ENCODE data around the gene ATG16L2. TPM values are rescaled to one million over a fixed set of nuclear protein-coding genes. Genes with fewer than 3 reads are reported as not detected.
A peak's percentile ranks its signal among the peaks of the same experiment; 100 is the strongest.

The ATG16L2 gene, protein sequence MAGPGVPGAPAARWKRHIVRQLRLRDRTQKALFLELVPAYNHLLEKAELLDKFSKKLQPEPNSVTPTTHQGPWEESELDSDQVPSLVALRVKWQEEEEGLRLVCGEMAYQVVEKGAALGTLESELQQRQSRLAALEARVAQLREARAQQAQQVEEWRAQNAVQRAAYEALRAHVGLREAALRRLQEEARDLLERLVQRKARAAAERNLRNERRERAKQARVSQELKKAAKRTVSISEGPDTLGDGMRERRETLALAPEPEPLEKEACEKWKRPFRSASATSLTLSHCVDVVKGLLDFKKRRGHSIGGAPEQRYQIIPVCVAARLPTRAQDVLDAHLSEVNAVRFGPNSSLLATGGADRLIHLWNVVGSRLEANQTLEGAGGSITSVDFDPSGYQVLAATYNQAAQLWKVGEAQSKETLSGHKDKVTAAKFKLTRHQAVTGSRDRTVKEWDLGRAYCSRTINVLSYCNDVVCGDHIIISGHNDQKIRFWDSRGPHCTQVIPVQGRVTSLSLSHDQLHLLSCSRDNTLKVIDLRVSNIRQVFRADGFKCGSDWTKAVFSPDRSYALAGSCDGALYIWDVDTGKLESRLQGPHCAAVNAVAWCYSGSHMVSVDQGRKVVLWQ
- total RNA-seq, result 100 to 1,000 TPM; 103 to 168 TPM

DNA sequence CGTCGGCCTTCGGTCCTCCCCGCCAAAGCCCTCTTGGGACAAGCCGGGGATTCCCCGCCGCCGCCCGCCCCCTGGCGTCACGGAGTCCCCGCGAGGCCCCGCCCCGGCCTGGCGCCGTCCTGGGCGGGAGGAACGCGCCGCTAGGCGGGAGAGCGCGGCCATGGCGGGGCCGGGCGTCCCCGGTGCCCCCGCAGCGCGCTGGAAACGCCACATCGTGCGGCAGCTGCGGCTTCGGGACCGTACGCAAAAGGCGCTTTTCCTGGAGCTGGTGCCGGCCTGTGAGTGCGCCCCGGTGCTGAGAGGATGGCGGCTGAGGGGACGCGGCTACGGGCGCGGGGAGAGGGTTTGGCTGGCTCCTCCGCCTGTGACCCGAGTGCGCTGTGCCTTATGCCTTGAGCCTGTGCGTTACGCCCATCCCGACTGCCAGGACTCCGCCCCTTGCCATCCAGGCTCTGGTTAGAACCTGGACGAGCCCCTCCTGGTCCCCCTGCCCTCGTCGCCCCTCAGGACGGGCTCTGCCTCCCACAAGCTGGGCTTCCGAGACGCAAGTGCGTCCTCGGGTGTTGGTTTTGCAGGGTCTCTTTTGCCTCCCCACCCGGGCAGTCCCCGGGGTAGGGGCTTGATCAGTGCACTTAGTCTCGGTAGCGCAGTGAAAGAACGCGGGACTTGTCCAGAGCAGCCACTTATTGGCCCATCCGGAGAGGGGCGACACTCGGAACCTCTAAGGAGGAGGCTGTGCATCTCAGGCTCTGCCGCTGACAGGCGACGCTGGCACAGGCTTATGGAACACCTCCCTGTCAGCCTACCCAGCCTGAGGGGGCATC, at the start of gene ATG16L2:
TSS of gene ATG16L2 (plus strand) at position 126 of the 824 bp plus-strand sequence. CDS start at position 161, 35 bp downstream.
- DNase-seq (peak; percentile 92), ATAC-seq (peak; percentile 75)
- Mint-ChIP-seq H3K4me1 (peaks cover 52% of the 10 kb centered on the region), H3K27me3 (no peaks in the 10 kb centered on the region), H3K4me3 (peak within 1 kb of the TSS; percentile 100), H3K36me3 (peaks cover 57% of the 10 kb centered on the region), H3K27ac (peak within 1 kb of the TSS; percentile 99), H3K9me3 (ENCODE audit: low read depth) (no peaks in the 10 kb centered on the region)
- CTCF ChIA-PET, result interaction anchor here (1.5 to 5.9 kb wide), 6 partner anchors 13 to 364 kb away, joined by 6 to 61 read pairs (median 8); partner anchors contain the start of gene STARD10

DNA sequence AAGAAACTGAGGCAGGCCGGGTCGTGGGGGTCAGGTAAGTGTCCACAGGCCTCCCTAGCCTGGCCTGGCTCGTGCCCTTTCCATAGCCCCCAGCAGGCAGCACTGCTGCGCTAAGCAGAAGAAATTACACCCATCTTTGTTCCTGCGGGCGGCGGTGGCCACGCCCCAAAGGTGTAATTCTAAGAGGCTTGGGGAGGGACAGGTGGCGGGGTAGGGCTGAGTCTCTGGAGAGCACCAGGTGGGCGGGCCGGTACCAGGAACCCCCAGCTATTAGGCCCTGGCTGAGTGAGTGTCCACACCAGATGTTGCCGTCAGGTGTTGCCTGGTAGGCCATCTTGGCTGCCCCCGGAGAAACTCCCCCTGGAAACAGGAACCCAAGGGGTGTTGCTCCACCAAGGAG, 49.7 kb upstream of the ATG16L2 start:
- Mint-ChIP-seq H3K4me1 (peaks cover 15% of the 10 kb centered on the region), H3K9me3 (ENCODE audit: low read depth) (no peaks in the 10 kb centered on the region), H3K27me3 (no peaks in the 10 kb centered on the region), H3K4me3 (no peak overlapping the region), H3K27ac (no peak overlapping the region), H3K36me3 (no peaks in the 10 kb centered on the region)
- DNase-seq (no peak), ATAC-seq (no peak)
- CTCF ChIA-PET, result interaction anchor here (1.9 kb wide), 1 partner anchor 13 kb away, joined by 4 read pairs; no protein-coding TSS in a partner anchor

DNA sequence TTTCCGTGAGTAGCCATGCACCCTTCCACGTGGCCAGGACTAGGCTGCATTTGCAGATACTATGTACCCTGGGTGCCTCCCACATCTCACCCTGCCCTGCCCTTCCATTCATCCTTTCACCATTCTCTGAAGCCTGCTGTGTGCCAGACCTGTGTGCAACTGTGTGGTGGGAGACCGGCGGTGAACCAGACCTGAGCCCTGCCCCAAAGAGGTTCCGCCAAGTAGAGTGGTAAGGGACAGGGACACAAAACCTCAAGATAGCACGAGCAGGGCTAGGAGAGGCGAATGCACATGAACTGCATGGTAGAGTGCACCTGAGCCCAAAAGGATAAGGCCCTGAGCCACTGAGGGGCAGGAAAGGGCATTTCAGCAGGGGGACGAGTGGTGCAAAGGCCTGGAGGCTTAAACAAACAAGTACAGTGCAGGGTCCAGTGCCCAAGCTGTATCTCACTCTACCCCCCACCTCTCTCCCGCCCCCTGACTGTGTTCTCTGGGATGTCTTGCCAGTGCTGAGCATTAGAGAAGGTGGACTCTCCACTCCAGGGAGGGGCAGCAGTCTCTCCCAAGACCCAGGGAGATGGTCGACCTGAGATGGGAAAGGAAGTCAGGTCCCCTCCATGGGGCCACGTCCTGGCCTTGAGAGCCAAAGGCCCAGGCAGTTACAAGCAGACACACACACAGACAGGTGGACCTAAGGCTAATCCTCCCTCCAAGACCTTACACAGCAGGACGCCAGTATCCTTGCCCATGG, 47.9 kb upstream of the ATG16L2 start:
- CTCF ChIA-PET, result interaction anchor here (1.0 to 1.9 kb wide), 3 partner anchors 11 to 41 kb away, joined by 4 to 5 read pairs (median 4); no protein-coding TSS in a partner anchor
- H3K4me1 Mint-ChIP-seq, result peaks cover 15% of the 10 kb centered on the region
- H3K9me3 Mint-ChIP-seq (ENCODE audit: low read depth), result no peaks in the 10 kb centered on the region
- no peak overlapping the region for H3K4me3 Mint-ChIP-seq
- no peak for ATAC-seq
- no peak overlapping the region for H3K27ac Mint-ChIP-seq
- no peaks in the 10 kb centered on the region for H3K36me3 Mint-ChIP-seq
- DNase-seq, result no peak
- H3K27me3 Mint-ChIP-seq, result no peaks in the 10 kb centered on the region

DNA sequence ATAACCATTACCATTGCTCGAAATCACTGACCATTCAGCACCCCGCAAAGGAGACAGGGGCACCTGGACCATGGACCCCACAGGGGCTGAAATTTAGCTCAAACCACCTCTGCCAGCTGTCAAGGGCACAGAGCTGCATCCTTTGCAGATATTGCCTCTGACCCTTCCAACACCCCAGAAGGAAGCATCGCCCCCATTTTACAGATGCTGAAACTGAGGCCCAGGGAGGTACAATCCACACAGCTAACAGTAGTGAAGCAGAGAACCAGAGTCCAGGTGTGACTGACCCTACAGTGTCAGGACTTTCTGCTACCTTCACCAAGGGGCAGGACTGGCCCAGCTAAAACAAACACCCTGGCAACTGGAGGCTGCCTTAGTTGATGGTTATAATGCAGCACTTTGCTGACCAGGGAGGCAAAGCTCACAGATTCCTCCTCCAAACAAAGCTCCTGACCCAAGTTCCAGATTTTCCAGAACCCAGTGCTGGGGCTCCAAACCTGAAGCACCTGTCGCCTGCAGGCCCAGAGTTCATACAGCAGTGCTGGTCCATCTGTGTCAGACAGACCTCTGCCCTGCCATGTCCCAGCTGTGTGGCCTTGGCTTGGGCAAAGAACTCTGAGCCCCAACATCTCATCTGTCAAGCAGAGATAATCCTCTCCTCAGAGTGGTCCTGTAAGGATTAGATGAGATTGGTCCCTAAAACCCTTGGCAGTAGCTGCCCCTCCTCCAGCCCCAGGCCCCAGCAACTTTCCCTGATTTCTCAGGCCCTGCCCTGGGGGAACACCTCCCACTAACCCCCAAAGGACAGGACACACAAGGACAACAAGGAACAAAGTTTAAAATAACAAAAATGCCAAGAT, 46.8 kb upstream of the ATG16L2 start:
- Mint-ChIP-seq H3K4me1 (peaks cover 12% of the 10 kb centered on the region), H3K27me3 (no peaks in the 10 kb centered on the region), H3K9me3 (ENCODE audit: low read depth) (no peaks in the 10 kb centered on the region), H3K4me3 (no peak overlapping the region), H3K36me3 (no peaks in the 10 kb centered on the region), H3K27ac (no peak overlapping the region)
- CTCF ChIA-PET, result interaction anchor here (1.0 to 1.6 kb wide), 5 partner anchors 14 to 83 kb away, joined by 3 to 6 read pairs (median 3); no protein-coding TSS in a partner anchor
- no peak for ATAC-seq
- no peak for DNase-seq

DNA sequence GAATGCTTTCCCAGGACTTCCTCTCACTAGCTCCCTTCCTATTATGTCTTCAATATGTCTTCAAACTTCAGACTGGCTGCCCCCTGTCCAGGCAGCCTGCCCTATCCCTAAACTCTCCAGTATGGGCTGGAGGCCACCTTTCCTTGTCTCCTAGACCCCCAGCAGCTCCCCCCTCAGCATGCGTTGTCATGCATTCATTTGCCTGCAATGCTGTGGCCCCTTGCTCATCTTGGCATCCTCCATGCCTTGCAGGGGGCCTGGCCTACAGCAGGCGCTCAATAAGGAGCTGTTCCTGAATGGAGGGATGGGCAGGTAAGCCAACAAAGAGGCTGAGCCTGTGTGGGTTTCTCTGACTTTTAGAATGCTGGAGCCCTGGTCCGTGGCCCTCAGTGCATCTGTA, 45.6 kb upstream of the ATG16L2 start:
- CTCF ChIA-PET, result interaction anchor here (0.7 to 1.6 kb wide), 6 partner anchors 10 to 62 kb away, joined by 3 to 6 read pairs (median 3); no protein-coding TSS in a partner anchor
- H3K36me3 Mint-ChIP-seq, result no peaks in the 10 kb centered on the region
- H3K4me1 Mint-ChIP-seq, result peaks cover 2% of the 10 kb centered on the region
- DNase-seq, result no peak
- H3K9me3 Mint-ChIP-seq (ENCODE audit: low read depth), result no peaks in the 10 kb centered on the region
- no peak overlapping the region for H3K4me3 Mint-ChIP-seq
- no peaks in the 10 kb centered on the region for H3K27me3 Mint-ChIP-seq
- ATAC-seq, result no peak
- H3K27ac Mint-ChIP-seq, result no peak overlapping the region

DNA sequence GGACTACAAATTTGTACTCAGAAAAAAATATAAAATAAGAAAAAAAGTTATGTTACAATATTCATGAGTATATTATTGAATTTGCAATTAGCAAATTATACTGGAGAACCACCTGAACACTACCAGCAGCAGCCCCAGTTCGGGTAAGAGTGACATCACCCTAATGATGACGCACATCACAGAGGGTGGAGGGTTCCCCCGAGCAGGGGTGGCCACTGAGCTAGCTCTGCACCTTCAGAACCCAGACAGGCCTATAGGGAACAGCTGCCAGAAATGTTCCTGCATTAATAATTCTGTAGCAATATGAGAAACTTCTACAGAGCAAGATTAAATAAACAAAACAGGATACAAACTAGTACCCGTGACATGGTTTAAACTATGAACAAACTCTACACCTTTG, 44.5 kb upstream of the ATG16L2 start:
- CTCF ChIA-PET, result interaction anchor here (1.1 to 1.9 kb wide), 4 partner anchors 9 to 45 kb away, joined by 3 to 5 read pairs (median 4); partner anchors contain the start of gene STARD10
- Mint-ChIP-seq H3K4me1 (no peaks in the 10 kb centered on the region), H3K9me3 (ENCODE audit: low read depth) (no peaks in the 10 kb centered on the region), H3K27ac (no peak overlapping the region), H3K4me3 (no peak overlapping the region), H3K27me3 (no peaks in the 10 kb centered on the region), H3K36me3 (no peaks in the 10 kb centered on the region)
- DNase-seq (no peak), ATAC-seq (no peak)

DNA sequence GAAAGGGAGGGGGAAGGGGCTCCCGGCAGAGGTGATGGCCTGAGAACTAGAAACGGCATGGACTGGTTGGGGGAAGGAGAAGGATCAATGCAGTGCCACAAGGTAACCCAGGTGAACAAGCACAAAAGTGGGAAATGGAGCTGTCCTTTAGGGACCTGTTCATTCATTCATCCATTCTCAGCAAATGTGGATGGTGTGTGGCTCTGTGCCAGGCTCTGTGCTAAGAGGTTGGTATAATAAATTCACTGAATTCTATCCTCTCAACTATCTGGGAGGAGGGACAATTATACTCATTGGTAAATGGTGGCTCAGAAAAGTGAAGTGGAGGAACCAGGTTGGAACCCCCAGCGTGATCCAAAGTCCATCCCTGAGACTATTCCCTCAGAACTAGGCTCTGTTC, 43.4 kb upstream of the ATG16L2 start:
- no peak for DNase-seq
- Mint-ChIP-seq H3K27me3 (no peaks in the 10 kb centered on the region), H3K4me1 (no peaks in the 10 kb centered on the region), H3K27ac (no peak overlapping the region), H3K36me3 (no peaks in the 10 kb centered on the region), H3K9me3 (ENCODE audit: low read depth) (no peaks in the 10 kb centered on the region), H3K4me3 (no peak overlapping the region)
- ATAC-seq, result no peak
- CTCF ChIA-PET, result interaction anchor here (1.5 to 1.9 kb wide), 2 partner anchors 11 to 24 kb away, joined by 4 to 5 read pairs; partner anchors contain the start of gene STARD10

DNA sequence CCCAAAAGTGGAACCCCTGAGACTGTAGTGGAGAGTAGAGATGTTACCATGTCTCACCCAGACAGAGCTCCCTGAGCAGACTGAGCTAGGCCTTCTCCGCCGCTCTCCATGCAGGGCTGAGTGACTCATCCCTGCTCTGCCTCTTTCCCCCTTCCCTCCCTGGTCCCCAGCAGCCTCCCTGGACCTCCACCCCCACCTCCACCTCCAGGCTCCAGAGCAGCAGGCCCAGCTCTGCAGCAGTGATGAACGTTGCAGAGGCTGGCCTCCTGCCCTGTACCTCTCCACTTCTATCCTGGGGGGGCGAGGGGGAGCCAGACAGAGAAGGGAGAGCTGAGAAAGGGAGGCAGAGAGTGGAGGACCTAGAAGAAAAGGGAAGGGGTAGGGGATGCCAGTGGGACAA, 42.7 kb upstream of the ATG16L2 start:
- DNase-seq (no peak), ATAC-seq (no peak)
- Mint-ChIP-seq H3K36me3 (no peaks in the 10 kb centered on the region), H3K4me3 (no peak overlapping the region), H3K27me3 (no peaks in the 10 kb centered on the region), H3K27ac (no peak overlapping the region), H3K4me1 (peaks cover 4% of the 10 kb centered on the region), H3K9me3 (ENCODE audit: low read depth) (no peaks in the 10 kb centered on the region)
- CTCF ChIA-PET, result interaction anchor here (0.9 kb wide), 1 partner anchor 23 kb away, joined by 3 read pairs; no protein-coding TSS in a partner anchor

DNA sequence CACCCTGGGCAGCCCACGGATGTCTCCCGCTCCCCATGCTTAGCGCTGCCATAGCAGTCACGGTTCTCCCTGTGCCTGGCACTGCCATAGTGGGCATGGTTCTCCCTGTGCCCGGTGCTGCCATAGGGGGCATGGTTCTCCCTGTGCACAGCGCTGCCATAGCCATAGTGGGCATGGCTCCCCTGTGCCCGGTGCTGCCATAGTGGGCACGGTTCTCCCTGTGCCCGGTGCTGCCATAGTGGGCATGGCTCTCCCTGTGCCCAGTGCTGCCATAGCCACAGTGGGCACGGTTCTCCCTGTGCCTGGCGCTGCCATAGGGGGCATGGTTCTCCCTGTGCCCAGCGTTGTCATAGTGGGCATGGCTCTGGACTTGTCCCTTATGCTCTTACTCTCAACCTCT, 42.2 kb upstream of the ATG16L2 start:
- Mint-ChIP-seq H3K4me1 (peaks cover 8% of the 10 kb centered on the region), H3K27me3 (no peaks in the 10 kb centered on the region), H3K27ac (no peak overlapping the region), H3K36me3 (no peaks in the 10 kb centered on the region), H3K9me3 (ENCODE audit: low read depth) (no peaks in the 10 kb centered on the region), H3K4me3 (no peak overlapping the region)
- DNase-seq (no peak), ATAC-seq (no peak)
- CTCF ChIA-PET, result interaction anchor here (0.9 kb wide), 1 partner anchor 22 kb away, joined by 3 read pairs; no protein-coding TSS in a partner anchor

DNA sequence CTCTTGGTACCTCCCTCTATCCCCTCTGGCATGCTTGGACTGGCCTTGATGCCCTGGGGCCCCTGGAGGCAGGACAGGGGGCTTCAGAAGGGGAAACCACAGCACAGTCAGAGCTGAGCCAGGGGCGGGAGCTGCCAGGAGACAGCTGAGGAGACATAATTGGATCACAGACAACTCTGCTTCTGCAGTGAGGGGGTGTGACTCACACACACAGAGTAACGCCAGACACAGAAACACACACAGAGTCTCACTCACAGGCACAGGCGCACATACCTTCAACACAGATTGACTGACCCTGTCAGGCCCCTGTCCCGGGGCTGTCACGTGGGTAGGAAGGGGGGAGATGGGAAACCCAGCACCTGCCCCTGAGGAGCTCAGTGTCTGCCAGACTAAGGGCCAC, 40.9 kb upstream of the ATG16L2 start:
- ATAC-seq, result no peak
- no peaks in the 10 kb centered on the region for H3K27me3 Mint-ChIP-seq
- H3K4me1 Mint-ChIP-seq, result peaks cover 9% of the 10 kb centered on the region
- DNase-seq, result no peak
- CTCF ChIA-PET, result interaction anchor here (0.9 kb wide), 1 partner anchor 20 kb away, joined by 3 read pairs; no protein-coding TSS in a partner anchor
- H3K9me3 Mint-ChIP-seq (ENCODE audit: low read depth), result no peaks in the 10 kb centered on the region
- no peaks in the 10 kb centered on the region for H3K36me3 Mint-ChIP-seq
- H3K27ac Mint-ChIP-seq, result no peak overlapping the region
- H3K4me3 Mint-ChIP-seq, result no peak overlapping the region

DNA sequence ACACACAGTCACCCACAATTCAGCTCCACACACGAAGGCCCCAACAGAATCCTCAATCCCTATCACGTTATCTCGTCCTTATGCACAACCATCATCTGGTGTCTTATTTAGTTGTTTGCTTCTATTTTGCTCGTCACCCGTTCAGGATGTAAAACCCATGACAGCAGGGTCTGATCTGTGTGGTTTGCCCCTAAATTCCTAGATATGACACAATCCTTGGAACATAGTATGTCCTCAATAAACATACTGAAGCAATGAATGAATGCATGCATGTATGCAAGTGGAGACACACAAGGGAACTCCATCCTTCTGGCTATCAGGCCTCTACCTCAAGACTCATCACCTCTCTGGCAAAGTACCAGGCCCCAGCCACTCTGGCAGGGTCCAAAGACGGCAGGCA, 40.5 kb upstream of the ATG16L2 start:
- CTCF ChIA-PET, result interaction anchor here (0.9 kb wide), 1 partner anchor 20 kb away, joined by 3 read pairs; no protein-coding TSS in a partner anchor

DNA sequence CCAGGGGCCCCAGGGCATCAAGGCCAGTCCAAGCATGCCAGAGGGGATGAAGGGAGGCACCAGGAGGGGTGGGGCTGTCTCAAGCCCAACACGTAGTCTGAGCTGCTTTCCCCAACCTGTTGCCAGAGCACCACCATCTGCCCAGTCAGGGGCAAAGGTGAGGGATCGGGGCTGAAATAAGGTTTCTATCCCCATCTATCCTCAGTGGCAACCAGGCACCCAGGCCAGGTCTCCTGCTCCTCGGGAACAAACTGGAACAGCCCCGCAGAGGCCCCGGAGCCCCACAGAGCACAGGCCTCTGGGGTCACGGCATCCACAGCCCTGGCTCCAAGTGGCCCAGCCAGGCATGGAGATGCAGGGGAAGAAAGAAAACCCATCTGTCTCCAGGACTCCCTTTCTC, 39.7 kb upstream of the ATG16L2 start:
- DNase-seq, result no peak
- CTCF ChIA-PET, result no interaction called here
- H3K27ac Mint-ChIP-seq, result no peak overlapping the region
- ATAC-seq, result no peak
- no peak overlapping the region for H3K4me3 Mint-ChIP-seq
- no peaks in the 10 kb centered on the region for H3K27me3 Mint-ChIP-seq
- H3K36me3 Mint-ChIP-seq, result no peaks in the 10 kb centered on the region
- peaks cover 9% of the 10 kb centered on the region for H3K4me1 Mint-ChIP-seq
- no peaks in the 10 kb centered on the region for H3K9me3 Mint-ChIP-seq (ENCODE audit: low read depth)

More for the DNA sequence above, 40.5 kb upstream of the ATG16L2 start:
- no peak for DNase-seq
- no peaks in the 10 kb centered on the region for H3K27me3 Mint-ChIP-seq
- H3K36me3 Mint-ChIP-seq, result no peaks in the 10 kb centered on the region
- H3K4me1 Mint-ChIP-seq, result peaks cover 9% of the 10 kb centered on the region
- no peak overlapping the region for H3K4me3 Mint-ChIP-seq
- no peak for ATAC-seq
- H3K9me3 Mint-ChIP-seq (ENCODE audit: low read depth), result no peaks in the 10 kb centered on the region
- H3K27ac Mint-ChIP-seq, result peak overlapping the region; percentile 29

All from activated CD8-positive, alpha-beta memory T cell treated with anti-CD3 and anti-CD28 coated beads, Interleukin-2, amount 10 ng/mL, durations not matched to agents 7 days and 5 days (primary cell).